Frontal cortex (tissue), 4 donors: ENCODE data around the gene PLEKHG3. TPM values are rescaled to one million over a fixed set of nuclear protein-coding genes. Genes with fewer than 3 reads are reported as not detected.

Source experiments
- DNase-seq, 2 donors: peaks; one replicate each; pipeline ENCODE4 v3.0.0; 2012; ENCODE audit warnings: low spot score in 2 of 2
- FAIRE-seq: peaks from 2 replicates; lab custom pipeline; 2012; peaks lifted over from hg19 to GRCh38; lab: Jason Lieb, UNC
- total RNA-seq: library from RNA; depleted of rRNA; stranded (reverse); fragments of >200 nt; gene quantifications from one replicate; pipeline ENCODE4 v1.2.3, GENCODE V29; 2014
- donor health status: control.
- donor health status: control.
- donor health status: control.

Gene PLEKHG3
- total RNA-seq, 1 donor from 2014 or later = 7.3 TPM

DNA sequence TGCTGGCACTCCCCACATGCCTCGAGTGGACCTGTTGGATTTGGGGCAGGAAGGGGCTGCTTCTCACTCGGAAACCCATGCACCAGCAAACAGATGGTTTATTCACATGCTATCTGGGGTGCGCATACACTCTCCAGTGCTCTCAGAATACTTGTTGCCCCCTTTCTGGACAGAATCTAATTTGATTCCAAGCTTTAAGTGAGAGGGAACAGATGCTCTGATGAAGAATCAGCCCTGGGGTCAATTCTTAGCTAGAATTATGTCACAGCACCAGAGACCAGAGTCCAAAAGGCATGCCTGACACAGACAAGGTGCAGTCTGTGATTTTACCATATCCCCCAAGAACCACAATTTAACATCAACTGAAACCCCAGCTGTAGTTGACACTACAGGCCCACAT is 91.7 kb downstream of the PLEKHG3 start:
- DNase-seq = no peak
- no peak for FAIRE-seq

DNA sequence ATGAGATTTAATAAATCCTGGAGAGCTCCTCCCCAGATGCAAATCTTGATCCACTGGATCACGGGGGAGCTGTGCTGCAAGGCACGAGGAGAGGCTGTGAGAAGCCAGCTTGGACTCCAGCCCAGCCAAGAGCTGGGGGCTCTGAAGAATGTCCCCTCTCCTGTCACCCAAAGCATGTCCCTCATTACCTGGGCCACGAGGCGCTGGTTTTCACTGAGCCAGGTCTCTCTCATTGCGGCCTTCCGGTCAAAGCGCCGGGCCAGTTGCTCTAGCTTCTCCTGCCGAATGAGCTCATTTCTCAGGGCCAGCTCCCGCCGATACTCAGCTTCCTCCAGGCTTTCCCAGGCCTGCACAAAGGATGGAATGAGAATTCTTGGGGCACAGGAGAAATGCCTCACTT is 92.1 kb downstream of the PLEKHG3 start:
- FAIRE-seq (no peak), DNase-seq (no peak)

DNA sequence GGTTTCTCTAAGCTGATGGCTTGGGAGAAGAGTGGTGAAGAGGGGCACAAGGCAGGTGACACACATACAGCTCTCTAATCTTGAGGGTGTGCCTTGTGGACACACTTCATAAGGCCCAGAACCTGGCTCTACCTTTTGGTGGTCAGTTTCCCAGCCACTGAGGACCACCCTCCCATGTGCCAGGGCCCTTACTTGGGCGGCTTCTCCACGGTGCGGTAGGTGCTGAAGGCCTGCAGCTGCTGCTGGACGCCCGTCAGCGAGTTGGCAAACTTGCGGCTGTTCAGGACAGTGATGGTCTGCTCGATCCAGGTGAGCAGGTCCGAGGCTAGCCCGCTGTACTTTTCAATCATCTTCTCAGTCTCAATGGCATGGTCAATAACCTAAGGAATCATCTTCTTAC is 95.3 kb downstream of the PLEKHG3 start:
- DNase-seq = no peak
- no peak for FAIRE-seq

Other genes starting within 250 kb of the PLEKHG3 start
- 37.5 TPM for gene AKAP5, start 238.9 kb upstream of the PLEKHG3 start, total RNA-seq
- gene ZBTB25, start 200.6 kb upstream of the PLEKHG3 start, total RNA-seq = 15.5 TPM
- gene ZBTB1, start 199.7 kb upstream of the PLEKHG3 start, total RNA-seq = 52.2 TPM
- gene HSPA2, start 163.7 kb upstream of the PLEKHG3 start, total RNA-seq = 9.0 TPM
- gene PPP1R36, start 154.5 kb upstream of the PLEKHG3 start, total RNA-seq = 0.82 TPM
- 16.7 TPM for gene SPTB, start 175.5 kb downstream of the PLEKHG3 start, total RNA-seq
- 32.2 TPM for gene CHURC1, start 210.0 kb downstream of the PLEKHG3 start, total RNA-seq
- gene GPX2, start 238.3 kb downstream of the PLEKHG3 start, total RNA-seq = not detected